Raji (cell line): ENCODE measurements around the gene TM9SF3.

Experiments
- POLR2A ChIP-seq: IDR thresholded peaks from 2 replicates; pipeline ENCODE4 v1.6.1; 2011; ENCODE audit warnings: low read depth, low read length, control low read depth; ENCODE audit not compliant: insufficient read depth

Gene TM9SF3

DNA sequence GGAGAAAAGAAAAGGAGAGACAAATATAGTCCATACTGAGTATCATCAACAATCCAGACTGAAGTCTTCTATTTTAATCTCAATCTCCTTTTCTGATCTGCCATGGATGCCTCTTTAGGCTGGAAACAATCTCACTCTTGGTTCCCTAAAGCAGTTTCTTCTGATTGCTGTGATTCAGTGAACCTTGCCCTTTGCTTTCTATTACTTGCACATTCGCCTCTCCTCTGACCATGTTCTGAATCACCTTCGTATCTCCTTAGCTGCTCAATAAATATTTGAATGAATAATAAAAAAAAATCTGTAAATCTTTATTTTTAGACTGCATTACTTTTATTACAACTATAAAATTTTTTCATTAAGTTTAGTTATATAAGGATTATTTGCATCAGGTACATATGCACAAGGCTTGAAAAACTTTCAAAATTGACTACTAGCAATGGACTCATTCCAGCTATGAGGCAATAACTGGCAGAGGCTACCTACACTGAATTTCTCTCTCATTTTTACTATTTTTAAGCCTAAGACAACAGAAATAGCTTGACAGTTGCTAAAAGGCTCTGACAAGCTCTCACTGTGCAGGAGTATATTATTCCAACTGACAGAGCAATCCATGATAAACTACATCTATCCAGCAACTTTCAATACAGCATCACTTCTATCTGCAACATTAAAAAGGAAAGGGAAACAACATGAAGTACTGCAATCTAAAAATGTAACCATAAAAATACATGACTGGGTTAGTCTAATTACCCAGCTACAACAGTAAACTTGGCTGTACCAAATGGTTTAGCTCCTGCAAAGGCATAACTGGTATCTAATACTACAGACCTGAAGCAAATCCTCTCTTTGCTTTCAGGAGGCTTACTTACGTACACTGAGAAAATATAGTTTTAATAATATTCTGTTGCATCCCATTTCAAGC is 25.6 kb downstream of the TM9SF3 start:
- TF ChIP-seq POLR2A: no peak

DNA sequence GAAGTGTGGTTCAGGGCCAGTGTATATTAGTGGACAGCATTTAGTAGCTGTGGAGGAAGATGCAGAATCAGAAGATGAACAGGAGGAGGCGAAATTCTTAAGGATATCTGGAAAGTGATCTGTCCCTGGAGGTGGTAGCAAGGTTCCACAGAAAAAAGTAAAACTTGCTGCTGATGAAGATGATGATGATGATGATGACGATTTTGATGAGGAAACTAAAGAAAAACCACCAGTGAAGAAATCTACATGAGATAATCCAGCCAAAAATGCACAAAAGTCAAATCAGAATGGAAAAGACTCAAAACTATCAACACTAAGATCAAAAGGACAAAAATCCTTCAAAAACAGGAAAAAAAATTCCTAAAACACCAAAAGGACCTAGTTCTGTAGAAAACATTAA is 26.3 kb downstream of the TM9SF3 start:
- TF ChIP-seq POLR2A: no peak

GRCh38 chr10:96556003-96556402 is 30.8 kb downstream of the TM9SF3 start:
- no peak for TF ChIP-seq POLR2A

DNA sequence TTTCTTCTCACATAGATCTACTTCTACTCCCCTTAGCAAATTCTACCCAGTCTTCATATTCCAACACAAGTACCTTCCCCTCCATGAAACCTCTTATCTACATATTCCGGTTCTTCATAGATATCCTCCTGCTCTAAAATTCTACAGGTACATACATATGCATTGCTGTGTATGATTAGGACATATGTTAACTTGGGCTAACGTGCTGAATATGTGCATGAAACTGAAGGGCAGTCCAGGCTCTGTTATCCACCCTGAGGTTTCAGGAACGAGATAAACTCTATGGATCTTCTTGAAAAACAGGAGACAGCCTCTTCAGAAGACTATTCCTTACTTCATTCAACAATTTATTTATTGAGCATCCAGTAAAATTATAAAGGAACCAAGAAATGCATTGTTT is 31.5 kb downstream of the TM9SF3 start:
- TF ChIP-seq POLR2A: no peak

DNA sequence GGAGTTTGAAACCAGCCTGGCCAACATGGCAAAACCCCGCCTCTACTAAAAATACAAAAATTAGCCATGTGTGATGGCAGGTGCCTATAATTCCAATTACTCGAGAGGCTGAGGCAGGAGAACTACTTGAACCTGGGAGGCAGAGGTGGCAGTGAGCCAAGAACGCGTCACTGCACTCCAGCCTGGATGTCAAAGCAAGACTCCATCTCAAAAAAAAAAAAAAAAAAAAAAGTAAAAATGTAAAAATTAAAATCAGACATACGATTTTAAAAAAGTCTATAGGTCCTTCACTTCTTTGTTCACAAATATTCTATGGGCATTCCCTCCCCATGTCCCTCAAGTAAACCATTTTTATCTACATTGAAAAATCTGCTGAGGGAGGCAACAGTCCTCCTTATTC is 38.2 kb downstream of the TM9SF3 start:
- no peak for TF ChIP-seq POLR2A

DNA sequence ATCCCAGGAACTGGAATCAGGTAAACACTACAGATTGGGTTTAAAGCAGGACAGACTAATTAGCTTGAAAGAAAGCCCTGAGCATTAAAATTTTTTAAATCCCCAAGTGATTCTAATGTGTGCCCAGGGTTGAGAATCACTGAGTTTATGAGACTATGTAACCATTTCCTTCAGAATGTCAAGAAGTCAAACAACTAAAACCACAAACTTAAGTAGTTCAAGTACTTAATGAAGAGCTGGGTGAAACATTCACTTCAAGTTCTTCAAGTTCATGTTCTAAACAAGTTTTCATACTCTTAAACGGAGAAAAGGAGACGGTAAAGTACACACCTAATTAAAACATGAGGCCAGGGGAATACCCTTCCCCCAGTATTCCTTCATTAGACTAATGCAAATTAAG is 44.9 kb downstream of the TM9SF3 start:
- no peak for TF ChIP-seq POLR2A

GRCh38 chr10:96540240-96540639 is 46.6 kb downstream of the TM9SF3 start:
- TF ChIP-seq POLR2A: no peak

GRCh38 chr10:96538683-96539082 is 48.1 kb downstream of the TM9SF3 start:
- TF ChIP-seq POLR2A: no peak

- no peak for TF ChIP-seq POLR2A
These were observed 50.7 kb downstream of the TM9SF3 start for GRCh38 chr10:96536129-96536528.

GRCh38 chr10:96532523-96532922 is 54.3 kb downstream of the TM9SF3 start:
- no peak for TF ChIP-seq POLR2A

DNA sequence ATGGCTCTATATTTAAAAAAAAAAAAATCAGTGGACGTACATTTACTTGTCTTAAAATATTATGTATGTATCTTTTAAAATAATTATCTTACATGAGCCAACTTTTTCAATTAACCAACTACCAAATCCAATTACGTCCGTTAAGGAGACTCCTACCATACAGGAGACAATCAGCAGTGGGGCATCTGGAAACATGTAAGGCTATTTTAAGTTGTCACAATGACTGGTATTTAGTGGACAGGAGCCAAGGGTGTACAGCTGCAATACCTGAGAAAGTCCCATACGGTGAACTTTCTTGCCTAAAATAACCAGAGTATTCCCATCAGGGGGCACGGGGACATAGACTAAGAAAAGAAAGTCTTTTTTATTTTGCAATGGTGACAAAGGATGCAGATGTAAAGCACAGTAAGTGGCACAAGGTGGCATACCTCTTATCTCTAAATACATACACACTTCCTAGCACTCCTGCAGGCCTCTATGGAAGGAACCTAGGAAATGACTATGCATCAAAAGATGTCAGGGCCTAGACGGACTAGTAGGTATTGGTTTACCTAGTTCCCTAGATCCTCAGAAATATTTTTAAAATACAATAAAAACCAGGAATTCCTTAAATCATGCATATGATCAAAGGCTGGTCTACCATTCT is 57.1 kb downstream of the TM9SF3 start:
- TF ChIP-seq POLR2A: no peak

GRCh38 chr10:96524741-96525140 is 62.1 kb downstream of the TM9SF3 start:
- TF ChIP-seq POLR2A: no peak

DNA sequence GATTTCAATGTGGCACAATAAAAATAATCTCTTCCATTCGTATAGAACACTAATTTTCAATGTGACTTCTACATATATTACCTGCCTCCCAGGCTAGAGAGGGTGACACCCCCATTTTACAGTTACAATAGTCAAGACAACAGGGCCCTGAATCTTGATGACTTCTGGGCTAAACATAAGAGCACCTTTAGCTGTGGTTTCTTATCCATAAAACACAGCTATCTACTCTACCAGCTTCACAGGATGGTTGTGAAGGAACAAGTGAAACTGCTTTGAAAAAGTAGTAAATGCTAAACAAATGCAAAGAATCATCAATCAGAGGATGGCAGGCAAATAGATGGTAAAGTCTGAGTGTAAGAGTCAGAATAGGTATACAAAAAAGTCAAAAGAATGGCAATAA is 69.5 kb downstream of the TM9SF3 start:
- TF ChIP-seq POLR2A: no peak

GRCh38 chr10:96516337-96516736 is 70.5 kb downstream of the TM9SF3 start:
- no peak for TF ChIP-seq POLR2A

- no peak for TF ChIP-seq POLR2A
These were observed 72.9 kb downstream of the TM9SF3 start, which contains the start of gene TLL2 for GRCh38 chr10:96513698-96514561. Gene TLL2 (minus strand): TSS chr10:96513926. CDS start chr10:96513685, 241 bp downstream.
